PC-3 (cell line): ENCODE measurements around the gene C1QL4. TPM values are rescaled to one million over a fixed set of nuclear protein-coding genes. Genes with fewer than 3 reads are reported as not detected.
A peak's percentile ranks its signal among the peaks of the same experiment; 100 is the strongest.
"Not testable (repeated sequence)": the region's sequence is repeated elsewhere in the genome, so short reads cannot be mapped to it uniquely, and the experiment has no call there.

ENCODE experiments used
- ATAC-seq: fragments of 200-7000 bp; cut with Tn5 transposase; 2 replicates; pipeline ENCODE4 v1.9.1; 2020; ENCODE audit warnings: mild to moderate bottlenecking, moderate library complexity
- BruUV-seq: library from RNA; stranded (reverse); fragments of 400-500 nt; replicated peaks from 2 replicates; lab custom pipeline; 2021; lab: Mats Ljungman, UMichigan
- CTCF ChIA-PET: fragments of 300-600 bp; sonication (Branson Sonifier 250); formaldehyde crosslinking; loops from one replicate; lab custom pipeline; 2022; ENCODE audit warnings: antibody characterized with exemption; lab: Charles Lee
- POLR2A ChIA-PET: fragments of 300-600 bp; sonication (Branson Sonifier 250); formaldehyde crosslinking; loops from one replicate; lab custom pipeline; 2022; ENCODE audit warnings: antibody characterized with exemption; ENCODE audit not compliant: unreplicated experiment; lab: Charles Lee
- DNase-seq: peaks from one replicate; pipeline ENCODE4 v3.0.0-alpha.2; 2015
- H2AFZ ChIP-seq: fragments of 300-600 bp; sonication (generic); 2 replicates; pipeline ENCODE4 v1.6.0; 2016; ENCODE audit warnings: antibody characterized with exemption, low read length
- H3F3A ChIP-seq: fragments of 300-600 bp; sonication (generic); one replicate; pipeline ENCODE4 v1.6.0; 2017; ENCODE audit warnings: antibody characterized with exemption, low read length, control low read depth, mild to moderate bottlenecking; ENCODE audit not compliant: unreplicated experiment
- H3K27ac ChIP-seq: fragments of 300-600 bp; sonication (generic); 2 replicates; pipeline ENCODE4 v1.5.1; 2016; ENCODE audit warnings: mild to moderate bottlenecking, low read length
- H3K27me3 ChIP-seq: fragments of 300-600 bp; sonication (generic); 2 replicates; pipeline ENCODE4 v1.6.1; 2016; ENCODE audit warnings: low read length, mixed read lengths
- H3K36me3 ChIP-seq: fragments of 300-600 bp; sonication (generic); 2 replicates; pipeline ENCODE4 v1.6.1; 2016; ENCODE audit warnings: low read depth, mixed run types, low read length, mixed read lengths
- H3K4me1 ChIP-seq: fragments of 300-600 bp; sonication (generic); 2 replicates; pipeline ENCODE4 v1.5.1; 2016; ENCODE audit warnings: low read length; ENCODE audit not compliant: insufficient read depth
- H3K4me2 ChIP-seq: fragments of 300-600 bp; sonication (generic); 2 replicates; pipeline ENCODE4 v1.6.0; 2016; ENCODE audit warnings: low read length
- H3K4me3 ChIP-seq: fragments of 300-600 bp; sonication (generic); 2 replicates; pipeline ENCODE4 v1.5.1; 2016; ENCODE audit warnings: mild to moderate bottlenecking, low read length, mixed read lengths
- H3K79me2 ChIP-seq: fragments of 300-600 bp; sonication (generic); 2 replicates; pipeline ENCODE4 v1.6.1; 2017; ENCODE audit warnings: low read length, mixed read lengths
- H3K9ac ChIP-seq: fragments of 300-600 bp; sonication (generic); 2 replicates; pipeline ENCODE4 v1.6.0; 2016; ENCODE audit warnings: mild to moderate bottlenecking, low read length
- H3K9me2 ChIP-seq: fragments of 300-600 bp; sonication (generic); replicated peaks from 2 replicates; pipeline ENCODE4 v1.6.1; 2016; ENCODE audit warnings: mixed run types, low read length, mixed read lengths
- H3K9me3 ChIP-seq: fragments of 300-600 bp; sonication (generic); 2 replicates; pipeline ENCODE4 v1.6.1; 2016; ENCODE audit warnings: low read length, mixed read lengths
- H4K20me1 ChIP-seq: fragments of 300-600 bp; sonication (generic); 2 replicates; pipeline ENCODE4 v1.6.1; 2016; ENCODE audit warnings: low read length, mixed read lengths
- EZH2 ChIP-seq: fragments of 300-600 bp; sonication (generic); IDR thresholded peaks from one replicate; pipeline ENCODE4 v1.6.1; 2017; ENCODE audit warnings: antibody characterized with exemption, mild to moderate bottlenecking, low read length; ENCODE audit not compliant: unreplicated experiment
- EZH2phosphoT487 ChIP-seq: fragments of 300-600 bp; sonication (generic); IDR thresholded peaks from 2 replicates; pipeline ENCODE4 v1.6.1; 2018; ENCODE audit warnings: mild to moderate bottlenecking, antibody characterized with exemption, low read length, borderline replicate concordance
- intact Hi-C: fragments of 100-400 bp; cut with micrococcal nuclease; formaldehyde crosslinking; loops from 2 replicates; pipeline ENCODE4 v1.9.0; 2023
- total RNA-seq: library from RNA; depleted of rRNA; stranded (reverse); fragments of >200 nt; gene quantifications from 2 replicates; pipeline ENCODE4 v1.2.3, GENCODE V29; 2014
- TF ChIP-seq, protein P1 (sequence below): fragments of 300-600 bp; sonication (generic); conservative IDR thresholded peaks from 2 replicates; pipeline ENCODE4 v1.5.1; 2017; ENCODE audit warnings: antibody characterized with exemption, low read depth, mild to moderate bottlenecking, low read length

C1QL4 gene
- total RNA-seq, 1 experiment from 2014 or later = 5.3 TPM

DNA sequence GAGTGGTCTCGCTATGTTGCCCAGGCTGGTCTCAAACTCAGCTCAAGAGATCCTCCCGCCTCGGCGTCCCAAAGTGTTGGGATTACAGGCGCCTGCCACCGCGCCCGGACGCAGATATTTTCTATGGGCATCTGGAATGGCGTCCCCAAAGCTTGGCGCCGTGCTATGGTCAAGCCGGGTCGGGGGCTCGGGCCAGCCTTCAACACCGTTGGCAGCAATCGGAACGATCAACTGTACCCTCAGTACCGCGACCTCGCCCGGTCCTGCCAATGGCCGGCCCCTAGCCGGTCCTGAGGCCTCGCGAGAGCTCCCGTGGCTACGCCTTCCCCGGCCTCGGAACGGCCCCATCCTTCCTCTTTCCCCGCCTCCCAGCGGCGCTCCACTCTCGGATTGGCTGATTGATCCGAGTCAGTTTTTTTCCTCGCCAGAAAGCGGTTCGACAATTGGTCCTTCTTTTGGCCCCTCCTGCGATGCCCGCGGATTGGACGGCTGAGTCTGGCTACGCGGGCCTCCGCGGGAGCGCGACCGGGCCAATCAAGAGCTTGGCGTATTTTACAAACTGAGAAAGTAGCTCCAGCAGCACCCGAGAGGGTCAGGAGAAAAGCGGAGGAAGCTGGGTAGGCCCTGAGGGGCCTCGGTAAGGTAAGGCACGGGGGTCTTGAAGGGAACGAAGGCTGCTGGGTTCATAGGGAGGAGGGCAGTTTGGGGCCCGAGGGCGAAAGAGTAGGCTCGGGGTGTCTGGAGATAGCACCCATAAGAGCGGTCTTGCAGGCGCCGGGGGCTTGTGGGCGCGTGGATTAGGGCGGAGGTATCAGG is 14.1 kb downstream of the C1QL4 start, which contains the start of gene TROAP:
Gene TROAP, plus strand, starts transcription at position 548 of the 816 bp plus-strand sequence. CDS start 354 bp downstream, outside the sequence.
- intact Hi-C loops = no loop called here
- no peaks in the 10 kb centered on the region for H3K9me3 ChIP-seq

DNA sequence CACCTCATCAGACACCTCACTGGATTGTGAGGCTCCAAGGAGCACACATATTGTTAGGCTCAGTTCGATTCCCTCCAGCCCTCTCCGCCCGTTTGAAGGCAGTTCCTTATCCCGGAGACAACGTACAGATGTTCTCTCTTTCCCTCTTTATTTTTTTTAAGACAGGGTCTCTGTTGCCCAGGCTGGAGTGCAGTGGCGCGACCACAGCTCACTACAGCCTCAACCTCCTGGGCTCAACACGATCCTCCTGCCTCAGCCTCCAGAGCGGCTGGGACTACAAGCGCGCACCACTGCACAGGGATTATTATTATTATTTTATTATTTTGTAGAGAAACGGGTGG is 14.7 kb downstream of the C1QL4 start:
- peak overlapping the region; percentile 91 for H3K9ac ChIP-seq
- no peaks in the 10 kb centered on the region for H4K20me1 ChIP-seq
- intact Hi-C loops = no loop called here
- H3K9me3 ChIP-seq = no peaks in the 10 kb centered on the region
- no peaks in the 10 kb centered on the region for H3K27me3 ChIP-seq
- H3K4me1 ChIP-seq = peaks cover 12% of the 10 kb centered on the region; the same call in 1 of the 2 replicates
- TSS peak; percentile 94 for BruUV-seq
- TF ChIP-seq, protein P1, sequence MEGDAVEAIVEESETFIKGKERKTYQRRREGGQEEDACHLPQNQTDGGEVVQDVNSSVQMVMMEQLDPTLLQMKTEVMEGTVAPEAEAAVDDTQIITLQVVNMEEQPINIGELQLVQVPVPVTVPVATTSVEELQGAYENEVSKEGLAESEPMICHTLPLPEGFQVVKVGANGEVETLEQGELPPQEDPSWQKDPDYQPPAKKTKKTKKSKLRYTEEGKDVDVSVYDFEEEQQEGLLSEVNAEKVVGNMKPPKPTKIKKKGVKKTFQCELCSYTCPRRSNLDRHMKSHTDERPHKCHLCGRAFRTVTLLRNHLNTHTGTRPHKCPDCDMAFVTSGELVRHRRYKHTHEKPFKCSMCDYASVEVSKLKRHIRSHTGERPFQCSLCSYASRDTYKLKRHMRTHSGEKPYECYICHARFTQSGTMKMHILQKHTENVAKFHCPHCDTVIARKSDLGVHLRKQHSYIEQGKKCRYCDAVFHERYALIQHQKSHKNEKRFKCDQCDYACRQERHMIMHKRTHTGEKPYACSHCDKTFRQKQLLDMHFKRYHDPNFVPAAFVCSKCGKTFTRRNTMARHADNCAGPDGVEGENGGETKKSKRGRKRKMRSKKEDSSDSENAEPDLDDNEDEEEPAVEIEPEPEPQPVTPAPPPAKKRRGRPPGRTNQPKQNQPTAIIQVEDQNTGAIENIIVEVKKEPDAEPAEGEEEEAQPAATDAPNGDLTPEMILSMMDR = no peak
- TF ChIP-seq EZH2 = no peak
- TF ChIP-seq EZH2phosphoT487 = no peak
- H2AFZ ChIP-seq = peak overlapping the region; percentile 95
- no peak for DNase-seq
- H3K27ac ChIP-seq = 0 out of 2 replicates have a peak overlapping the region, but pooled peaks have one; percentile 9
- no peaks in the 10 kb centered on the region for H3K9me2 ChIP-seq
- ChIA-PET CTCF (interaction anchor here (0.6 to 1.7 kb wide), 7 partner anchors 9 to 334 kb away, joined by 3 to 23 read pairs (median 5); no protein-coding TSS in a partner anchor), POLR2A (interaction anchor here (0.7 to 1.0 kb wide), 2 partner anchors 25 to 34 kb away, joined by 3 to 5 read pairs; no protein-coding TSS in a partner anchor)
- ATAC-seq = no peak
- H3K79me2 ChIP-seq = peaks cover 19% of the 10 kb centered on the region
- H3K36me3 ChIP-seq = peaks cover 20% of the 10 kb centered on the region
- peak overlapping the region; percentile 87 for H3K4me3 ChIP-seq
- H3F3A ChIP-seq = no peaks in the 10 kb centered on the region
- peak overlapping the region; percentile 87 for H3K4me2 ChIP-seq

More for the DNA sequence above, 14.1 kb downstream of the C1QL4 start, which contains the start of gene TROAP:
- peak within 1 kb of the TSS; percentile 91 for H3K9ac ChIP-seq
- no peak for TF ChIP-seq EZH2
- TF ChIP-seq EZH2phosphoT487 = no peak
- TF ChIP-seq, protein P1 = no peak
- no TSS peak for BruUV-seq
- peak within 1 kb of the TSS; percentile 95 for H2AFZ ChIP-seq
- H3F3A ChIP-seq = no peaks in the 10 kb centered on the region
- H3K9me2 ChIP-seq = no peaks in the 10 kb centered on the region
- CTCF ChIA-PET = interaction anchor here (0.6 to 1.7 kb wide), 9 partner anchors 9 to 334 kb away, joined by 3 to 23 read pairs (median 5); partner anchors contain the start of gene DNAJC22
- no peaks in the 10 kb centered on the region for H4K20me1 ChIP-seq
- POLR2A ChIA-PET = interaction anchor here (0.5 to 1.0 kb wide), 11 partner anchors 9 to 991 kb away, joined by 3 to 8 read pairs (median 4); partner anchors contain the start of gene SPATS2
- peaks cover 12% of the 10 kb centered on the region; the same call in 1 of the 2 replicates for H3K4me1 ChIP-seq
- peak within 1 kb of the TSS; percentile 100 for H3K4me2 ChIP-seq
- ATAC-seq = peak; percentile 99
- peaks cover 19% of the 10 kb centered on the region for H3K79me2 ChIP-seq
- DNase-seq = peak; percentile 99
- peak within 1 kb of the TSS; percentile 87 for H3K4me3 ChIP-seq
- H3K27me3 ChIP-seq = no peaks in the 10 kb centered on the region
- H3K27ac ChIP-seq = 0 out of 2 replicates have a peak within 1 kb of the TSS, but pooled peaks have one; percentile 9
- peaks cover 22% of the 10 kb centered on the region for H3K36me3 ChIP-seq

DNA sequence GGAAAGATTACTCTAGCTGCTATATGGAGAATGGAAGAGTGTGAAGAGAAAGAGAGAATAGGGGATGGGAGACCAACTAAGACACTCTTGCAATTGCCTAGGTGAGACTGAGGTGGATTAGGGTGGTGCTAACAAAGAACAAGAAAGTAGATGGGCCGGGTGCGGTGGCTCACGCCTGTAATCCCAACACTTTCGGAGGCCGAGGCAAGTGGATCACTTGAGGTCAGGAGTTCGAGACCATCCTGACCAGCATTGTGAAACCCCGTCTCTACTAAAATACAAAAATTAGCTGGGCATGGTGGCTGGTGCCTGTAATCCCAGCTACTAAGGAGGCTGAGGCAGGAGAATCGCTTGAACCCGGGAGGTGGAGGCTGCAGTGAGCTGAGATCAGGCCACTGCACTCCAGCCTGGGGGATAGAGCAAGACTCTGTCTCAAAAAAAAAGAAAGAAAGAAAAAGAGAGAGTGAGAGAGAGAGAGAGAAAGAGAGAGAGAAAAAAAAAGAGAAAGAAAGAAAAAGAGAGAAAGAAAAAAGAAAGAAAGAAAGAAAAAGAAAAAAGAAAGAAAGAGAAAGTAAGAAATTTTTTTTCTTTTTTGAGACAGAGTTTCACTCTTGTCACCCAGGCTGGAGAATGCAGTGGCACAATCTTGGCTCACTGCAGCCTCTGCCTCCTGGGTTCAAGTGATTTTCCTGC is 16.4 kb downstream of the C1QL4 start:
- intact Hi-C loops, H3K9ac ChIP-seq, H3K36me3 ChIP-seq, H3K27ac ChIP-seq, ATAC-seq, BruUV-seq, H3K9me3 ChIP-seq, H3K27me3 ChIP-seq, DNase-seq, H3K9me2 ChIP-seq, H3F3A ChIP-seq, H3K4me3 ChIP-seq, H3K4me2 ChIP-seq, POLR2A ChIA-PET, H2AFZ ChIP-seq, H4K20me1 ChIP-seq: not testable (repeated sequence)
- CTCF ChIA-PET = interaction anchor here (0.7 kb wide), 1 partner anchor 29 kb away, joined by 3 read pairs; no protein-coding TSS in a partner anchor
- peaks cover 15% of the 10 kb centered on the region for H3K79me2 ChIP-seq
- H3K4me1 ChIP-seq = peaks cover 17% of the 10 kb centered on the region; the same call in 1 of the 2 replicates

DNA sequence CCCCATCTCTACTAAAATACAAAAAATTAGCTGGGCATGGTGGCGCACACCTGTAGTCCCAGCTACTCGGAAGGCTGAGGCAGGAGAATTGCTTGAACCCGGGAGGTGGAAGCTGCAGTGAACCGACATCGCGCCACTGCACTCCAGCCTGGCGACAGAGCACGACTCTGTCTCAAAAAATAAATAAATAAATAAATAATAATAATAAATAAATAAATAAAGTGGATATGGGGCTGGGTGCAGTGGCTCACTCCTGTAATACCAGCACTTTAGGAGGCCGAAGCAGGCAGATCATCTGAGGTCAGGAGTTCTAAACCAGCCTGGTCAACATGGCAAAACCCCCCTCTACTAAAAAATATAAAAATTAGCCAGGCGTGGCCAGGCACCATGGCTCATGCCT is 19.9 kb downstream of the C1QL4 start:
- H4K20me1 ChIP-seq, H3K9me2 ChIP-seq, H3K9me3 ChIP-seq, H3K36me3 ChIP-seq, POLR2A ChIA-PET, BruUV-seq, ATAC-seq, CTCF ChIA-PET, H2AFZ ChIP-seq, H3K79me2 ChIP-seq, DNase-seq, H3K9ac ChIP-seq, H3F3A ChIP-seq, H3K4me3 ChIP-seq, H3K27ac ChIP-seq, intact Hi-C loops, H3K4me2 ChIP-seq, H3K27me3 ChIP-seq: not testable (repeated sequence)
- peaks cover 10% of the 10 kb centered on the region; the same call in 1 of the 2 replicates for H3K4me1 ChIP-seq
